GM23248 (cell line): ENCODE results near the gene HMOX1. TPM values are rescaled to one million over a fixed set of nuclear protein-coding genes. Genes with fewer than 3 reads are reported as not detected.

Experiments
- DNase-seq: peaks from one replicate; pipeline ENCODE4 v3.0.0-alpha.2; 2015
- H2AFZ ChIP-seq: fragments of 200-600 bp; sonication (generic); 2 replicates; pipeline ENCODE4 v1.6.1; 2016; ENCODE audit warnings: antibody characterized with exemption
- H3F3A ChIP-seq: fragments of 200-600 bp; sonication (generic); 2 replicates; pipeline ENCODE4 v1.6.1; 2016; ENCODE audit warnings: mild to moderate bottlenecking, antibody characterized with exemption, mixed run types; ENCODE audit not compliant: insufficient read depth
- H3K27ac ChIP-seq: fragments of 200-600 bp; sonication (generic); 2 replicates; pipeline ENCODE4 v1.5.1; 2016; ENCODE audit warnings: mild to moderate bottlenecking
- H3K27me3 ChIP-seq: fragments of 200-600 bp; sonication (generic); replicated peaks from 2 replicates; pipeline ENCODE4 v1.6.1; 2016; ENCODE audit warnings: mild to moderate bottlenecking; ENCODE audit not compliant: insufficient read depth
- H3K36me3 ChIP-seq: fragments of 200-600 bp; sonication (generic); 2 replicates; pipeline ENCODE4 v1.6.1; 2016; ENCODE audit warnings: low read depth, mild to moderate bottlenecking
- H3K4me1 ChIP-seq: fragments of 200-600 bp; sonication (generic); 2 replicates; pipeline ENCODE4 v1.6.1; 2016; ENCODE audit warnings: mild to moderate bottlenecking; ENCODE audit not compliant: insufficient read depth
- H3K4me2 ChIP-seq: fragments of 200-600 bp; sonication (generic); one replicate; pipeline ENCODE4 v1.6.1; 2016; ENCODE audit warnings: mild to moderate bottlenecking; ENCODE audit not compliant: unreplicated experiment
- H3K4me3 ChIP-seq: fragments of 200-600 bp; sonication (generic); 2 replicates; pipeline ENCODE4 v1.5.1; 2016; ENCODE audit warnings: mild to moderate bottlenecking
- H3K79me2 ChIP-seq: fragments of 200-600 bp; sonication (generic); 2 replicates; pipeline ENCODE4 v1.6.1; 2016; ENCODE audit warnings: mild to moderate bottlenecking; ENCODE audit not compliant: insufficient read depth
- H3K9ac ChIP-seq: fragments of 200-600 bp; sonication (generic); 2 replicates; pipeline ENCODE4 v1.6.1; 2016; ENCODE audit warnings: mild to moderate bottlenecking
- H3K9me2 ChIP-seq: fragments of 200-600 bp; sonication (generic); 2 replicates; pipeline ENCODE4 v1.6.1; 2016; ENCODE audit warnings: mixed run types, mild to moderate bottlenecking, moderate library complexity; ENCODE audit not compliant: insufficient read depth
- H3K9me3 ChIP-seq: fragments of 200-600 bp; sonication (generic); one replicate; pipeline ENCODE4 v1.6.1; 2017; ENCODE audit warnings: low read depth
- H4K20me1 ChIP-seq: fragments of 200-600 bp; sonication (generic); 2 replicates; pipeline ENCODE4 v1.6.0; 2016; ENCODE audit not compliant: insufficient read depth
- EZH2 ChIP-seq: fragments of 200-600 bp; sonication (generic); IDR thresholded peaks from 2 replicates; pipeline ENCODE4 v1.6.1; 2018; ENCODE audit warnings: antibody characterized with exemption, mild to moderate bottlenecking; ENCODE audit not compliant: insufficient read depth, poor library complexity, severe bottlenecking
- EZH2phosphoT487 ChIP-seq: fragments of 200-600 bp; sonication (generic); IDR thresholded peaks from 2 replicates; pipeline ENCODE4 v1.6.1; 2018; ENCODE audit warnings: antibody characterized with exemption, moderate library complexity, mild to moderate bottlenecking, low read depth; ENCODE audit not compliant: insufficient read depth
- WGBS, 2 experiments: methylation state at CpG; one replicate each; pipeline ENCODE4 v1.1.6; 2015 to 2017; ENCODE audit warnings: low lambda C conversion rate in 2 of 2, low coverage in 1 of 2; ENCODE audit errors: missing lambda C conversion rate in 2 of 2; 5-methylcytosine and 5-hydroxymethylcytosine counted together
- in situ Hi-C: fragments of 300-500 bp; cut with MboI; formaldehyde crosslinking; loops from 2 replicates; pipeline ENCODE4 v1.15.0; 2020
- polyA plus RNA-seq: library from polyadenylated mRNA; unstranded; fragments of >200 nt; fragmentation: Nextera tagmentation; extraction: Ambion mirVana; gene quantifications from 2 replicates; pipeline ENCODE4 v1.2.1, GENCODE V29; 2016
- total RNA-seq: library from RNA; depleted of rRNA; stranded (reverse); fragments of >200 nt; shearing (Covaris generic); gene quantifications from 2 replicates; pipeline ENCODE4 v1.2.3, GENCODE V29; 2014

HMOX1 gene
- total and polyA plus RNA-seq, 2 experiments from 2014 or later = 44.3 to 82.9 TPM

DNA sequence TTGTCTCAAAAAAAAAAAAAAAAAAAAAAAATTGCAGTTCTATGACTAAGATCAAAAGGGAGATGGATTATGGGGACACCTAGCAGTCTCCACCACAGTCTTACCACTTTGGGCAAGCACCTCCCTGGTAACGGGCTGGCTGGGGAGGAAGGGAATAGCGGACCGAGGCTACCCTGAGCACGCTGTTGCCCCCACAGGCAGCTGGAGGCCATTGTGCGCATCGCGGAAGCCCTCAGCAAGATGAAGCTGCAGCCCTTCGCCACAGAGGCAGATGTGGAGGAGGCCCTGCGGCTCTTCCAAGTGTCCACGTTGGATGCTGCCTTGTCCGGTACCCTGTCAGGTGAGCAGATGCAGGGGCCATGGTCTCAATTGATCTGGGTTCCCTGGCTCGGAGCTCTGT lies 40.2 kb downstream of the HMOX1 start:
- 88 to 94% methylated on average over 9 to 12 of the region's 12 CpGs for WGBS, 2 experiments
- H3K9me3 ChIP-seq = no peaks in the 10 kb centered on the region
- H3F3A ChIP-seq = no peaks in the 10 kb centered on the region
- DNase-seq = no peak
- peaks cover 8% of the 10 kb centered on the region; the same call in 1 of the 2 replicates for H3K4me1 ChIP-seq
- no peak overlapping the region for H3K27ac ChIP-seq
- H3K4me3 ChIP-seq = no peak overlapping the region
- H3K79me2 ChIP-seq = no peaks in the 10 kb centered on the region
- in situ Hi-C loops = no loop called here
- H3K9ac ChIP-seq = no peak overlapping the region
- no peak overlapping the region for H3K4me2 ChIP-seq
- H3K36me3 ChIP-seq = no peaks in the 10 kb centered on the region
- no peaks in the 10 kb centered on the region for H4K20me1 ChIP-seq
- H3K27me3 ChIP-seq = no peaks in the 10 kb centered on the region
- H3K9me2 ChIP-seq = no peaks in the 10 kb centered on the region
- no peak overlapping the region for H2AFZ ChIP-seq
- TF ChIP-seq EZH2 = no peak

DNA sequence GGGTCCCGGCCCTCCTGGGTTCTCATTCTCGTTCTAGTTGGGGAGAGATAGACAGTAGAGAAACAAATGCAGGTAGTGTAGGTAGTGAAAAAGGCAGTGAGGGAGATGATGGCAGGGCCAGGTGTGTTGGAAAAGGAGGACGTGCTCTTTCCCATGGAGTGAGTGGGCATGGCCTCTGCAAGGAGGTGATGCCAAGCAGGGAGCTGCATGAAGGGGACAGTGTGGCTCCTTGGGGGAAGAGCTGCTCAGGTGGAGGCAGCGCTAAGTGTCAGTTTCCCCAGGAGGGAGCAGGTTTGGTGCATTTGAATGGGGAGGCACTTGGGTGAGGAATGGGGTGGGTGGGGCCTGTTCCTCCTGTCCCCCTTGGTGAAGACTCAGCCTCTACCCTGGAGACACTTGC lies 41.2 kb downstream of the HMOX1 start:
- Histone ChIP-seq H3K4me3 (no peak overlapping the region), H4K20me1 (no peaks in the 10 kb centered on the region), H3K4me2 (no peak overlapping the region), H3K9ac (no peak overlapping the region), H3K27ac (no peak overlapping the region), H3K27me3 (no peaks in the 10 kb centered on the region), H3K9me3 (no peaks in the 10 kb centered on the region), H2AFZ (no peak overlapping the region), H3K36me3 (no peaks in the 10 kb centered on the region), H3K4me1 (peaks cover 18% of the 10 kb centered on the region), H3F3A (peaks cover 5% of the 10 kb centered on the region; the same call in 1 of the 2 replicates), H3K9me2 (no peaks in the 10 kb centered on the region), H3K79me2 (no peaks in the 10 kb centered on the region)
- WGBS, 2 experiments = 94 to 98% methylated on average over 4 of the region's 4 CpGs
- in situ Hi-C loops = no loop called here
- TF ChIP-seq EZH2 = no peak
- TF ChIP-seq EZH2phosphoT487 = no peak
- DNase-seq = no peak

DNA sequence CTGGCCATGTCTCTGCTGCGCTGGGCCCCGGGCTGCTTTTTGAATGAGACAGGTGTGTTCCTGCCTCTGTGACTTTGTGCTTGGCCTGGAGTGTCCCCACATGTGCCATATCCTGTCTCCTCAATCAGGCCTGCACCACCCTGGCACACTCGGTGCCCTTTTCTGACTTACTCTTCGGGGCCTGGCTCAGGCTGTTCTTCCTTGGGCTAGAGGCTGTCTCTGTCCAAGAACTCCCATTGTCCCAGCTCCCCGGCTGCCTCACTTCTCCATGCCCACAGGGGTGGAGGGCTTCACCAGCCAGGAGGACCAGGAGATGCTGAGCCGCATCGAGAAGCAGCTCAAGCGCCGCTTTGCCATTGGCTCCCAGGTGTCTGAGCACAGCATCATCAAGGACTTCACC lies 42.0 kb downstream of the HMOX1 start:
- Histone ChIP-seq H2AFZ (no peak overlapping the region), H3K9ac (no peak overlapping the region), H3F3A (peaks cover 5% of the 10 kb centered on the region; the same call in 1 of the 2 replicates), H3K79me2 (no peaks in the 10 kb centered on the region), H3K9me2 (no peaks in the 10 kb centered on the region), H3K27ac (no peak overlapping the region), H3K36me3 (no peaks in the 10 kb centered on the region), H3K9me3 (no peaks in the 10 kb centered on the region), H3K27me3 (no peaks in the 10 kb centered on the region), H3K4me2 (no peak overlapping the region), H3K4me1 (peaks cover 21% of the 10 kb centered on the region), H3K4me3 (no peak overlapping the region), H4K20me1 (no peaks in the 10 kb centered on the region)
- in situ Hi-C loops = no loop called here
- WGBS, 2 experiments = 83 to 89% methylated on average over 9 of the region's 9 CpGs
- TF ChIP-seq EZH2 = no peak
- TF ChIP-seq EZH2phosphoT487 = no peak
- DNase-seq = no peak

DNA sequence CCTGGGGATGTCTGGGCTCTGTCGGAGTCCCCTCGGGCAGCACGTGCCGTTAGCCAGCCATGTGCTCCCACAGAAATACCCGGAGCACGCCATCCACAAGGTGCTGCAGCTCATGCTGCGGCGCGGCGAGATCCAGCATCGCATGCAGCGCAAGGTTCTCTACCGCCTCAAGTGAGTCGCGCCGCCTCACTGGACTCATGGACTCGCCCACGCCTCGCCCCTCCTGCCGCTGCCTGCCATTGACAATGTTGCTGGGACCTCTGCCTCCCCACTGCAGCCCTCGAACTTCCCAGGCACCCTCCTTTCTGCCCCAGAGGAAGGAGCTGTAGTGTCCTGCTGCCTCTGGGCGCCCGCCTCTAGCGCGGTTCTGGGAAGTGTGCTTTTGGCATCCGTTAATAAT lies 43.2 kb downstream of the HMOX1 start:
- Histone ChIP-seq H3K9ac (no peak overlapping the region), H3K27ac (no peak overlapping the region), H3K27me3 (no peaks in the 10 kb centered on the region), H3K4me1 (peaks cover 17% of the 10 kb centered on the region), H3K36me3 (no peaks in the 10 kb centered on the region), H4K20me1 (no peaks in the 10 kb centered on the region), H3K9me2 (no peaks in the 10 kb centered on the region), H3F3A (peaks cover 5% of the 10 kb centered on the region; the same call in 1 of the 2 replicates), H3K79me2 (no peaks in the 10 kb centered on the region), H2AFZ (no peak overlapping the region), H3K4me3 (no peak overlapping the region), H3K9me3 (no peaks in the 10 kb centered on the region), H3K4me2 (no peak overlapping the region)
- TF ChIP-seq EZH2 (no peak), EZH2phosphoT487 (no peak)
- no peak for DNase-seq
- 97 to 98% methylated on average over 26 of the region's 26 CpGs for WGBS, 2 experiments
- in situ Hi-C loops = no loop called here

DNA sequence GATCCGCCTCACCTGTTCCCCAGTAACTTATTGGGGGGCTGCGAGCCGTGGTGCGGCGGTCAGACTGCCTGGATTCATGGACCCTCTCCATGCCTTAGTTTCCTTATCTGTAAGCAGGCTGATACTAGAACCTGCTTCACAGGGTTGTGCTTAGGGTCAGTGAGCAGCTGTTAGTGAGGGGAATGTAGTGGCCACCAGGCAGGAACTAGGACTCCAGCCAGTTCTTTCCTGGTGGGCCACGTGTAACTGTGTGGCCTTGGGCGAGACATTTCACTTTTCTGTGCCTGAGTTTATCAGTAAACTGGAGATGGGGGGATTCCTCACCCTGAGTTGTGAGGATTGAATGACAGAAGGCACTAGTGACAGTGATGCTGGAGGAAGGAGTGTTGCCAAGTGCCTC lies 43.9 kb downstream of the HMOX1 start:
- in situ Hi-C loops = loop anchor here (25.0 kb wide), 1 partner anchor 688 kb away; no protein-coding TSS in a partner anchor
- Histone ChIP-seq H3K79me2 (no peaks in the 10 kb centered on the region), H3K36me3 (no peaks in the 10 kb centered on the region), H3K27me3 (no peaks in the 10 kb centered on the region), H3K9me2 (no peaks in the 10 kb centered on the region), H3K4me1 (peaks cover 17% of the 10 kb centered on the region), H3K4me2 (no peak overlapping the region), H4K20me1 (no peaks in the 10 kb centered on the region), H2AFZ (no peak overlapping the region), H3F3A (peaks cover 5% of the 10 kb centered on the region; the same call in 1 of the 2 replicates), H3K9me3 (no peaks in the 10 kb centered on the region), H3K4me3 (no peak overlapping the region), H3K27ac (no peak overlapping the region), H3K9ac (no peak overlapping the region)
- TF ChIP-seq EZH2phosphoT487 = no peak
- TF ChIP-seq EZH2 = no peak
- DNase-seq = no peak
- WGBS, 2 experiments = 91 to 97% methylated on average over 7 of the region's 7 CpGs
